Measurements from ENCODE around the gene C2.

C2 gene

GRCh38 chr6:31899215-31899614 is 28.3 kb upstream of the C2 start:
- no peak overlapping the region for H3K27ac ChIP-seq
- TF ChIP-seq CTCF (IDR thresholded peaks at IDR 0.05), result no peak
- DNase-seq (ENCODE audit: low spot score), result no peak
- no peak overlapping the region for H3K4me3 ChIP-seq

- TF ChIP-seq CTCF (IDR thresholded peaks at IDR 0.05), result no peak
- Histone ChIP-seq H3K4me3 (no peak overlapping the region), H3K27ac (no peak overlapping the region)
- DNase-seq (ENCODE audit: low spot score), result no peak
Measured at GRCh38 chr6:31899882-31900722, 27.4 kb upstream of the C2 start.

- no peak for DNase-seq (ENCODE audit: low spot score)
- Histone ChIP-seq H3K27ac (peak overlapping the region; percentile 59 to 79), H3K4me3 (peak overlapping the region; percentile 74)
- TF ChIP-seq CTCF (IDR thresholded peaks at IDR 0.05), result no peak
Measured at GRCh38 chr6:31900917-31901414, 26.6 kb upstream of the C2 start.

GRCh38 chr6:31901415-31901952 is 26.0 kb upstream of the C2 start:
- no peak for TF ChIP-seq CTCF (IDR thresholded peaks at IDR 0.05)
- DNase-seq (ENCODE audit: low spot score), result no peak
- peak overlapping the region; percentile 59 to 79 for H3K27ac ChIP-seq
- peak overlapping the region; percentile 74 for H3K4me3 ChIP-seq

- H3K27ac ChIP-seq, result peak within 1 kb of the TSS; percentile 59 to 79
- peak; percentile 96 for DNase-seq (ENCODE audit: low spot score)
- no peak for TF ChIP-seq CTCF (IDR thresholded peaks at IDR 0.05)
- H3K4me3 ChIP-seq, result peak within 1 kb of the TSS; percentile 74
Measured at GRCh38 chr6:31901953-31902643, 25.4 kb upstream of the C2 start, which contains the start of gene ZBTB12. TSS of gene ZBTB12 (minus strand) at chr6:31902086. CDS start at chr6:31901305, 781 bp downstream.

- Histone ChIP-seq H3K27ac (no peak overlapping the region), H3K4me3 (no peak overlapping the region)
- DNase-seq (ENCODE audit: low spot score), result no peak
- no peak for TF ChIP-seq CTCF (IDR thresholded peaks at IDR 0.05)
Measured at GRCh38 chr6:31903957-31904356, 23.6 kb upstream of the C2 start.

Data from coronary artery (tissue), 2 donors.